Glutamatergic neuron (in vitro differentiated cells): ENCODE results near the gene CFAP74. TPM values are rescaled to one million over a fixed set of nuclear protein-coding genes. Genes with fewer than 3 reads are reported as not detected.

Source experiments
- DNase-seq: peaks from one replicate; pipeline ENCODE4 v3.0.0; 2022
- H3K27ac Mint-ChIP-seq: one replicate; pipeline ENCODE4 v1.8.0; 2020; ENCODE audit warnings: mild to moderate bottlenecking, mixed read lengths, inconsistent platforms; ENCODE audit not compliant: unreplicated experiment
- H3K27me3 Mint-ChIP-seq: one replicate; pipeline ENCODE4 v1.8.0; 2020; ENCODE audit warnings: mild to moderate bottlenecking, moderate library complexity, mixed read lengths, inconsistent platforms; ENCODE audit not compliant: unreplicated experiment
- H3K36me3 Mint-ChIP-seq: one replicate; pipeline ENCODE4 v1.8.0; 2020; ENCODE audit warnings: mild to moderate bottlenecking, mixed read lengths, inconsistent platforms; ENCODE audit not compliant: unreplicated experiment
- H3K4me1 Mint-ChIP-seq: one replicate; pipeline ENCODE4 v1.8.0; 2020; ENCODE audit warnings: mild to moderate bottlenecking, low read depth, mixed read lengths, inconsistent platforms; ENCODE audit not compliant: unreplicated experiment
- H3K4me3 Mint-ChIP-seq: one replicate; pipeline ENCODE4 v1.8.0; 2020; ENCODE audit warnings: mild to moderate bottlenecking, mixed read lengths, inconsistent platforms; ENCODE audit not compliant: unreplicated experiment
- H3K9me3 Mint-ChIP-seq: one replicate; pipeline ENCODE4 v1.8.0; 2020; ENCODE audit warnings: mild to moderate bottlenecking, moderate library complexity, mixed read lengths, inconsistent platforms; ENCODE audit not compliant: unreplicated experiment
- CTCF ChIP-seq: fragments of 200-600 bp; sonication (generic); IDR thresholded peaks from one replicate; pipeline ENCODE4 v1.5.0; 2021; ENCODE audit not compliant: partially characterized antibody, unreplicated experiment
- total RNA-seq: library from RNA; stranded (reverse); fragmentation: NEBNext Ultra II Directional; extraction: Animal tissue kit (Norgen Biotek cat#: 25700); gene quantifications from one replicate; pipeline ENCODE4 v1.2.1, GENCODE V29; 2021; ENCODE audit not compliant: unreplicated experiment

Gene CFAP74
- total RNA-seq, 1 donor from 2014 or later = not detected

- H3K27ac Mint-ChIP-seq = peak overlapping the region; percentile 57
- H3K4me3 Mint-ChIP-seq = peak overlapping the region; percentile 85
- no peak for DNase-seq
- no peak for TF ChIP-seq CTCF
- H3K9me3 Mint-ChIP-seq = peaks cover 14% of the 10 kb centered on the region
- peaks cover 18% of the 10 kb centered on the region for H3K27me3 Mint-ChIP-seq
- H3K36me3 Mint-ChIP-seq = no peaks in the 10 kb centered on the region
- peaks cover 26% of the 10 kb centered on the region for H3K4me1 Mint-ChIP-seq
These were observed 110.8 kb downstream of the CFAP74 start for GRCh38 chr1:1892763-1893120.

- Mint-ChIP-seq H3K4me3 (peak overlapping the region; percentile 85), H3K36me3 (no peaks in the 10 kb centered on the region), H3K27ac (peak overlapping the region; percentile 57), H3K9me3 (peaks cover 15% of the 10 kb centered on the region), H3K27me3 (peaks cover 18% of the 10 kb centered on the region), H3K4me1 (peaks cover 28% of the 10 kb centered on the region)
- TF ChIP-seq CTCF = no peak
- DNase-seq = no peak
These were observed 111.4 kb downstream of the CFAP74 start for GRCh38 chr1:1892079-1892762.

GRCh38 chr1:1891349-1892078, 112.1 kb downstream of the CFAP74 start:
- TF ChIP-seq CTCF = no peak
- peak overlapping the region; percentile 57 for H3K27ac Mint-ChIP-seq

GRCh38 chr1:1890506-1891348, 112.9 kb downstream of the CFAP74 start, which contains the start of gene GNB1:
Gene GNB1, minus strand, starts transcription at chr1:1891087. Its CDS starts 65,634 bp downstream, at chr1:1825453.
- H3K4me1 Mint-ChIP-seq = peaks cover 32% of the 10 kb centered on the region
- peak within 1 kb of the TSS; percentile 85 for H3K4me3 Mint-ChIP-seq
- H3K36me3 Mint-ChIP-seq = no peaks in the 10 kb centered on the region
- H3K27me3 Mint-ChIP-seq = peaks cover 18% of the 10 kb centered on the region
- peak; percentile 88 for DNase-seq
- peaks cover 18% of the 10 kb centered on the region for H3K9me3 Mint-ChIP-seq
- peak within 1 kb of the TSS; percentile 64 for H3K27ac Mint-ChIP-seq
- TF ChIP-seq CTCF = no peak

More at GRCh38 chr1:1891349-1892078, 112.1 kb downstream of the CFAP74 start:
- Mint-ChIP-seq H3K4me3 (peak overlapping the region; percentile 85), H3K4me1 (peaks cover 31% of the 10 kb centered on the region), H3K9me3 (peaks cover 18% of the 10 kb centered on the region), H3K27me3 (peaks cover 18% of the 10 kb centered on the region), H3K36me3 (no peaks in the 10 kb centered on the region)
- peak; percentile 70 for DNase-seq
